Lower leg skin (tissue), 3 donors: ENCODE measurements around the gene MBD6.
"Not testable (repeated sequence)": the region's sequence is repeated elsewhere in the genome, so short reads cannot be mapped to it uniquely, and the experiment has no call there.

Experiments
- CTCF ChIP-seq, 3 donors: fragments of 450-650 bp; IDR thresholded peaks; one replicate each; pipeline ENCODE4 v1.5.1; 2016; ENCODE audit warnings: antibody characterized with exemption in 3 of 3, mild to moderate bottlenecking in 3 of 3, moderate library complexity in 2 of 3
- POLR2A ChIP-seq, 2 donors: fragments of 450-650 bp; IDR thresholded peaks; one replicate each; pipeline ENCODE4 v1.6.1; 2016 to 2017; ENCODE audit warnings: antibody characterized with exemption in 2 of 2, mild to moderate bottlenecking in 1 of 2, moderate library complexity in 1 of 2

GRCh38 chr12:57502311-57502969, 20.2 kb upstream of the MBD6 start:
- TF ChIP-seq CTCF, POLR2A (IDR thresholded peaks at IDR 0.05): not testable (repeated sequence)
